CD4-positive, CD25-positive, alpha-beta regulatory T cell (primary cell): ENCODE data around the gene ANTKMT. TPM values are rescaled to one million over a fixed set of nuclear protein-coding genes. Genes with fewer than 3 reads are reported as not detected.

Experiments used
- ATAC-seq, 2 donors: fragments of 150-1000 bp; cut with Tn5 transposase; one replicate each; pipeline ENCODE4 v1.10.0; 2021; ENCODE audit warnings: low read depth in 2 of 2, moderate number of reproducible peaks in 2 of 2, moderate library complexity in 1 of 2
- DNase-seq, 3 donors: peaks; one replicate each; pipeline versions ENCODE4 v3.0.0 to v3.0.0-alpha.2; 2012 to 2022; ENCODE audit warnings: mixed read lengths in 1 of 3
- H3K27ac ChIP-seq: one replicate; pipeline ENCODE4 v1.7.0; 2013; ENCODE audit warnings: mild to moderate bottlenecking, low read length; ENCODE audit not compliant: insufficient read depth, poor library complexity, severe bottlenecking
- H3K27me3 ChIP-seq: one replicate; pipeline ENCODE4 v1.7.0; 2013; ENCODE audit warnings: low read length; ENCODE audit not compliant: control insufficient read depth, insufficient read depth
- H3K36me3 ChIP-seq: one replicate; pipeline ENCODE4 v1.7.0; 2013; ENCODE audit warnings: mild to moderate bottlenecking, low read length, moderate library complexity; ENCODE audit not compliant: control insufficient read depth, insufficient read depth
- H3K4me1 ChIP-seq: 2 replicates; pipeline ENCODE4 v1.7.0; 2013; ENCODE audit warnings: mild to moderate bottlenecking, low read length; ENCODE audit not compliant: insufficient read depth, control insufficient read depth, poor library complexity, severe bottlenecking
- H3K4me3 ChIP-seq: one replicate; pipeline ENCODE4 v1.7.0; 2013; ENCODE audit warnings: low read depth, mild to moderate bottlenecking, low read length, moderate library complexity
- H3K9me3 ChIP-seq, 2 experiments: 1 replicate in 1 of 2; 2 replicates in 1 of 2; pipeline ENCODE4 v1.7.0; 2013; ENCODE audit warnings: low read length in 2 of 2, mild to moderate bottlenecking in 1 of 2, moderate library complexity in 1 of 2; ENCODE audit not compliant: control insufficient read depth in 2 of 2
- H3K27ac Mint-ChIP-seq, 3 donors: one replicate each; pipeline ENCODE4 v1.8.0; 2020 to 2022; ENCODE audit warnings: mild to moderate bottlenecking in 3 of 3, mixed read lengths in 3 of 3, moderate library complexity in 2 of 3
- H3K27me3 Mint-ChIP-seq: one replicate; pipeline ENCODE4 v1.8.0; 2022; ENCODE audit warnings: mild to moderate bottlenecking, mixed read lengths
- H3K36me3 Mint-ChIP-seq: one replicate; pipeline ENCODE4 v1.8.0; 2020; ENCODE audit warnings: mixed read lengths
- H3K4me1 Mint-ChIP-seq, 4 donors: one replicate each; pipeline ENCODE4 v1.8.0; 2020 to 2022; ENCODE audit warnings: mixed read lengths in 4 of 4, mild to moderate bottlenecking in 1 of 4
- H3K4me3 Mint-ChIP-seq, 4 donors: one replicate each; pipeline ENCODE4 v1.8.0; 2020 to 2022; ENCODE audit warnings: mild to moderate bottlenecking in 4 of 4, mixed read lengths in 4 of 4, moderate library complexity in 3 of 4
- H3K9me3 Mint-ChIP-seq, 7 donors: one replicate each; pipeline ENCODE4 v1.8.0; 2020 to 2022; ENCODE audit warnings: mixed read lengths in 7 of 7, mild to moderate bottlenecking in 3 of 7, moderate library complexity in 2 of 7
- polyA plus RNA-seq, 4 donors: library from polyadenylated mRNA; unstranded; fragments of 300-500 nt; fragmentation: Illumina TruSeq; gene quantifications; one replicate each; pipeline ENCODE4 v1.2.3, GENCODE V29; 2021
- total RNA-seq: library from RNA; stranded (reverse); gene quantifications from one replicate; pipeline ENCODE4 v1.2.3, GENCODE V29; 2022

ANTKMT gene
- total and polyA plus RNA-seq, 5 donors from 2014 or later = 13.6 to 85.9 (median 62.0) TPM

- no peak for ATAC-seq
- no peak overlapping the region for H3K27ac Mint-ChIP-seq
- no peaks in the 10 kb centered on the region for H3K36me3 Mint-ChIP-seq
- Histone ChIP-seq H3K27ac (no peak overlapping the region), H3K4me3 (no peak overlapping the region), H3K36me3 (no peaks in the 10 kb centered on the region), H3K4me1 (peaks cover 43% of the 10 kb centered on the region), H3K9me3 (no peaks in the 10 kb centered on the region), H3K27me3 (no peaks in the 10 kb centered on the region)
- H3K4me3 Mint-ChIP-seq = peak overlapping the region; percentile 46 to 76 (median 66)
- H3K9me3 Mint-ChIP-seq = no peaks in the 10 kb centered on the region
- no peak for DNase-seq
- H3K27me3 Mint-ChIP-seq = no peaks in the 10 kb centered on the region
- peaks cover 0 to 23% (median 0%) of the 10 kb centered on the region in 4 donors for H3K4me1 Mint-ChIP-seq
These were observed 4.7 kb downstream of the ANTKMT start for GRCh38 chr16:725463-726187.

GRCh38 chr16:726188-726437 is 5.2 kb downstream of the ANTKMT start:
- Histone ChIP-seq H3K27me3 (no peaks in the 10 kb centered on the region), H3K4me3 (no peak overlapping the region), H3K4me1 (peaks cover 40% of the 10 kb centered on the region), H3K9me3 (no peaks in the 10 kb centered on the region), H3K36me3 (no peaks in the 10 kb centered on the region), H3K27ac (peak overlapping the region; percentile 51)
- no peaks in the 10 kb centered on the region for H3K27me3 Mint-ChIP-seq
- H3K4me3 Mint-ChIP-seq = peak overlapping the region in 2 of 4 donors; percentile 76
- H3K4me1 Mint-ChIP-seq = peaks cover 0 to 23% (median 0%) of the 10 kb centered on the region in 4 donors
- no peak for DNase-seq
- no peaks in the 10 kb centered on the region for H3K9me3 Mint-ChIP-seq
- ATAC-seq = no peak
- no peaks in the 10 kb centered on the region for H3K36me3 Mint-ChIP-seq
- no peak overlapping the region for H3K27ac Mint-ChIP-seq

- Mint-ChIP-seq H3K4me1 (peaks cover 0 to 23% (median 0%) of the 10 kb centered on the region in 4 donors), H3K4me3 (peak within 1 kb of the TSS; percentile 76 to 85 (median 79)), H3K27me3 (no peaks in the 10 kb centered on the region), H3K36me3 (no peaks in the 10 kb centered on the region), H3K9me3 (no peaks in the 10 kb centered on the region), H3K27ac (peak within 1 kb of the TSS in 2 of 3 donors; percentile 66 to 73)
- H3K27ac ChIP-seq = peak within 1 kb of the TSS; percentile 71
- H3K27me3 ChIP-seq = no peaks in the 10 kb centered on the region
- H3K36me3 ChIP-seq = no peaks in the 10 kb centered on the region
- peak within 1 kb of the TSS; percentile 11 for H3K4me3 ChIP-seq
- ATAC-seq (peak; percentile 21 to 32), DNase-seq (peak; percentile 55 to 62 (median 59))
- peaks cover 35% of the 10 kb centered on the region for H3K4me1 ChIP-seq
- no peaks in the 10 kb centered on the region for H3K9me3 ChIP-seq
These were observed 5.7 kb downstream of the ANTKMT start, which contains the start of the genes CCDC78 and HAGHL for GRCh38 chr16:726438-727290. CCDC78 (minus strand) TSS chr16:726443; CDS start chr16:726367, 76 bp downstream. HAGHL (plus strand) TSS chr16:727106; CDS start chr16:727510, 404 bp downstream.

DNA sequence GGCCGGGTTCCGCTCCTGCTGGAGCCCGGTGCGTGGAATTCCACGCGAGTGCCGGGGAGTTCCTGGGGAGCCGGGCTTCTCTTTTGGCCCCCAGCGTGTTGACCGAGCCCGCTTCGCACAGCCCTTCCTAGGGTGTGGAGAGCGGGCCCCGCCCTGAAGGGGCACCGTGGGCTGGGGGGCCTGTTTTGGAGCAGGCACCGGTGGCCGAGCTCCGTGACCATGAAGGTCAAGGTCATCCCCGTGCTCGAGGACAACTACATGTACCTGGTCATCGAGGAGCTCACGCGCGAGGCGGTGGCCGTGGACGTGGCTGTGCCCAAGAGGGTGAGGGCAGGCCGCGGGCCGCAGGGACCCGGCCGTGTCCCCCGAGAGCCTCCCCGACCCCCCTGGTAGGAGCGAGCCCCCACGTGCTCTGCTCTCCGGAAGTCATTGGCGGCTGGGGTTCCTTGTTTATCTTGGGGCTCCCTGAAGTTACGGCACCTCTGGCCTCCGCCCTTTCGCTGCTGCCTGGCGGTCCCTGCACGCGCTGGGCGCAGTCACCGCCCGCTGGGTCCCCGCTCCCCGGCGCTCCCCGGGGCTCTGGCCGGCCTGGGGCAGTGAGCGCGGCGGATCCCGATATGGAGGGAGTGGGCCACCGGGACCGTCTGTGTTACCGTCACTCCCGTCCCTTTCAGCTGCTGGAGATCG is 6.5 kb downstream of the ANTKMT start:
- H3K27ac Mint-ChIP-seq = no peak overlapping the region

DNA sequence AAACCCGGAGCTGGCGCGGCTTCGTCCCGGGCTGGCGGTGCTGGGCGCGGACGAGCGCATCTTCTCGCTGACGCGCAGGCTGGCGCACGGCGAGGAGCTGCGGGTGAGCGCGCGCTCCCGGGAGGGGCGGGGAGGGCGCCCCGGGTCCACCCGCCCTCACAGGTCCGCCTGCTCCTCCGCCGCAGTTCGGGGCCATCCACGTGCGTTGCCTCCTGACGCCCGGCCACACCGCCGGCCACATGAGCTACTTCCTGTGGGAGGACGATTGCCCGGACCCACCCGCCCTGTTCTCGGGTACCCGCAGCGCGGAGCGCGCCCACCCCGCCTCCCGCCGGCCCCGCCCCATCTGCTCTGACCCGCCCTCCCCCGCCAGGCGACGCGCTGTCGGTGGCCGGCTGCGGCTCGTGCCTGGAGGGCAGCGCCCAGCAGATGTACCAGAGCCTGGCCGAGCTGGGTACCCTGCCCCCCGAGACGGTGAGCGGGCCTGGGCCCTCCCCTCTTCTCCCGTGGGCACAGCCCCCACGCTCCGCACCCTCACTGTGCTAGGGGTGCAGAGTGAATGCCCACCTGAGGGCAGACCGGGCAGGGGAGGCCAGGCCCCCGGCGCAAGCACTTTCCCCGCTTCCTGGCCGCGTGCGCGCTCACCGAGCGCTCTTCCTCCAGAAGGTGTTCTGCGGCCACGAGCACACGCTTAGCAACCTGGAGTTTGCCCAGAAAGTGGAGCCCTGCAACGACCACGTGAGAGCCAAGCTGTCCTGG is 7.4 kb downstream of the ANTKMT start:
- peak overlapping the region in 2 of 4 donors; percentile 62 to 69 for H3K4me3 Mint-ChIP-seq
- DNase-seq (peak; percentile 61 to 70 (median 65)), ATAC-seq (peak; percentile 54 to 57)
- no peaks in the 10 kb centered on the region for H3K27me3 Mint-ChIP-seq
- H3K27me3 ChIP-seq = no peaks in the 10 kb centered on the region
- H3K36me3 ChIP-seq = peaks cover 2% of the 10 kb centered on the region
- H3K27ac Mint-ChIP-seq = peak overlapping the region in 1 of 3 donors; percentile 38
- H3K9me3 Mint-ChIP-seq = no peaks in the 10 kb centered on the region
- H3K4me3 ChIP-seq = no peak overlapping the region
- H3K27ac ChIP-seq = peak overlapping the region; percentile 33
- H3K36me3 Mint-ChIP-seq = no peaks in the 10 kb centered on the region
- H3K4me1 Mint-ChIP-seq = peaks cover 0 to 12% (median 0%) of the 10 kb centered on the region in 4 donors
- H3K9me3 ChIP-seq = no peaks in the 10 kb centered on the region
- H3K4me1 ChIP-seq = peaks cover 20% of the 10 kb centered on the region

More for the DNA sequence above, 6.5 kb downstream of the ANTKMT start:
- Histone ChIP-seq H3K4me3 (peak overlapping the region; percentile 11), H3K36me3 (peaks cover 2% of the 10 kb centered on the region), H3K9me3 (no peaks in the 10 kb centered on the region), H3K27me3 (no peaks in the 10 kb centered on the region), H3K27ac (peak overlapping the region; percentile 71), H3K4me1 (peaks cover 27% of the 10 kb centered on the region)
- peak overlapping the region; percentile 38 to 48 (median 46) for H3K4me3 Mint-ChIP-seq
- H3K27me3 Mint-ChIP-seq = no peaks in the 10 kb centered on the region
- no peaks in the 10 kb centered on the region for H3K36me3 Mint-ChIP-seq
- DNase-seq = peak in 1 of 3 donors; percentile 59
- peak in 1 of 2 donors; percentile 6 for ATAC-seq
- H3K9me3 Mint-ChIP-seq = no peaks in the 10 kb centered on the region
- peaks cover 0 to 17% (median 0%) of the 10 kb centered on the region in 4 donors for H3K4me1 Mint-ChIP-seq

DNA sequence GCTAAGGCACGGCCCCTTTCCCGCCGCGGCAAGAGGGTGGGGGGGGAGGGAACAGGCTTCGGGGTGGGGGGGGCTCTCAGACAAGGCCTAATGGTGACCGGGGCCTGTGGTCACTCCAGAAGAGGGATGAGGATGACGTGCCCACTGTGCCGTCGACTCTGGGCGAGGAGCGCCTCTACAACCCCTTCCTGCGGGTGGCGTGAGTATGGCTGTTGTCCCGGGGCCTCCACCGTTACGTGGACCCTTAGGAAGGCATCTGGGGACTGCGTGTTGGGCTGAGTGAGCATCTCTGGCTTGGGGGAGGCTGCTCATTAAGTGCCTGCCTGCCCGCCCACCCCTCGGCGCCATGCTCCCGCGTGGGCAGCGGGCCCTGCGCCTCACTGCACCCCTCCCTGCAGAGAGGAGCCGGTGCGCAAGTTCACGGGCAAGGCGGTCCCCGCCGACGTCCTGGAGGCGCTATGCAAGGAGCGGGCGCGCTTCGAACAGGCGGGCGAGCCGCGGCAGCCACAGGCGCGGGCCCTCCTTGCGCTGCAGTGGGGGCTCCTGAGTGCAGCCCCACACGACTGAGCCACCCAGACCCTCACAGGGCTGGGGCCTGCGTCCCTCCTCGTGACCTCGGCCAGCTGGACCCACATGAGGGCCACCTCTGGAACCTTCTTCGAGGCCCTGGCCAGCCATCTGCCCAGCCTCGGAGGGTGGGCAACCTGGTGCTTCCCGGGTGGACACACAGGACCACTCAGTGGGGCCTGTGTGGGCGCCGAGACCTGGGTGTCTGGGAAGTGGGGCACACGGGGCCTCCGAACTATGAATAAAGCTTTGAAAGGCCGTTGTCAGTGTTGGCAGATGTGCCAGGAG is 8.2 kb downstream of the ANTKMT start:
- no peaks in the 10 kb centered on the region for H3K9me3 Mint-ChIP-seq
- no peak overlapping the region for H3K27ac Mint-ChIP-seq
- peak overlapping the region in 2 of 4 donors; percentile 55 to 62 for H3K4me3 Mint-ChIP-seq
- no peaks in the 10 kb centered on the region for H3K27me3 Mint-ChIP-seq
- Histone ChIP-seq H3K36me3 (peaks cover 5% of the 10 kb centered on the region), H3K4me1 (peaks cover 20% of the 10 kb centered on the region), H3K27me3 (no peaks in the 10 kb centered on the region), H3K27ac (no peak overlapping the region), H3K9me3 (no peaks in the 10 kb centered on the region), H3K4me3 (no peak overlapping the region)
- no peak for DNase-seq
- H3K4me1 Mint-ChIP-seq = peaks cover 0 to 9% (median 0%) of the 10 kb centered on the region in 4 donors
- H3K36me3 Mint-ChIP-seq = no peaks in the 10 kb centered on the region
- no peak for ATAC-seq
